ENCODE results near the gene POLR3B.
"Not testable (repeated sequence)": the region's sequence is repeated elsewhere in the genome, so short reads cannot be mapped to it uniquely, and the experiment has no call there.

The POLR3B gene

GRCh38 chr12:106357549-106358395 is at the start of gene POLR3B:
Gene POLR3B (plus strand): TSS chr12:106357748. CDS start chr12:106357880, 132 bp downstream.
- peak; percentile 88 to 91 (median 91) for DNase-seq (ENCODE audit: low read depth in 3 of 3, low spot score in 1 of 3)

GRCh38 chr12:106308121-106308520 is 49.4 kb upstream of the POLR3B start:
- DNase-seq (ENCODE audit: low read depth in 3 of 3, low spot score in 1 of 3) = no peak

GRCh38 chr12:106308611-106309010 is 48.9 kb upstream of the POLR3B start:
- no peak for DNase-seq (ENCODE audit: low read depth in 3 of 3, low spot score in 1 of 3)

GRCh38 chr12:106309671-106310505 is 47.7 kb upstream of the POLR3B start:
- no peak for DNase-seq (ENCODE audit: low read depth in 3 of 3, low spot score in 1 of 3)

- no peak for DNase-seq (ENCODE audit: low read depth in 3 of 3, low spot score in 1 of 3)
Observed at GRCh38 chr12:106310687-106311086, 46.9 kb upstream of the POLR3B start.

- no peak for DNase-seq (ENCODE audit: low read depth in 3 of 3, low spot score in 1 of 3)
Observed at GRCh38 chr12:106311139-106311538, 46.4 kb upstream of the POLR3B start.

GRCh38 chr12:106313413-106313812 is 44.1 kb upstream of the POLR3B start:
- not testable (repeated sequence) for DNase-seq (ENCODE audit: low read depth in 3 of 3, low spot score in 1 of 3)

- no peak for DNase-seq (ENCODE audit: low read depth in 3 of 3, low spot score in 1 of 3)
Observed at GRCh38 chr12:106315523-106315922, 42.0 kb upstream of the POLR3B start.

- DNase-seq (ENCODE audit: low read depth in 3 of 3, low spot score in 1 of 3) = no peak
Observed at GRCh38 chr12:106317406-106318082, 40.0 kb upstream of the POLR3B start.

- no peak for DNase-seq (ENCODE audit: low read depth in 3 of 3, low spot score in 1 of 3)
Observed at GRCh38 chr12:106321139-106321850, 36.3 kb upstream of the POLR3B start.

GRCh38 chr12:106323537-106323936 is 34.0 kb upstream of the POLR3B start:
- no peak for DNase-seq (ENCODE audit: low read depth in 3 of 3, low spot score in 1 of 3)

- no peak for DNase-seq (ENCODE audit: low read depth in 3 of 3, low spot score in 1 of 3)
Observed at GRCh38 chr12:106327309-106327869, 30.2 kb upstream of the POLR3B start.

- no peak for DNase-seq (ENCODE audit: low read depth in 3 of 3, low spot score in 1 of 3)
Observed at GRCh38 chr12:106328735-106329134, 28.8 kb upstream of the POLR3B start.

GRCh38 chr12:106329231-106329982 is 28.1 kb upstream of the POLR3B start:
- DNase-seq (ENCODE audit: low read depth in 3 of 3, low spot score in 1 of 3) = no peak

- no peak for DNase-seq (ENCODE audit: low read depth in 3 of 3, low spot score in 1 of 3)
Observed at GRCh38 chr12:106331599-106331998, 25.9 kb upstream of the POLR3B start.

GRCh38 chr12:106332536-106332935 is 25.0 kb upstream of the POLR3B start:
- DNase-seq (ENCODE audit: low read depth in 3 of 3, low spot score in 1 of 3) = no peak

- no peak for DNase-seq (ENCODE audit: low read depth in 3 of 3, low spot score in 1 of 3)
Observed at GRCh38 chr12:106333010-106333409, 24.5 kb upstream of the POLR3B start.

- no peak for DNase-seq (ENCODE audit: low read depth in 3 of 3, low spot score in 1 of 3)
Observed at GRCh38 chr12:106333756-106334155, 23.8 kb upstream of the POLR3B start.

GRCh38 chr12:106341086-106341877 is 16.3 kb upstream of the POLR3B start:
- no peak for DNase-seq (ENCODE audit: low read depth in 3 of 3, low spot score in 1 of 3)
